ENCODE results near the gene EVC2. TPM values are rescaled to one million over a fixed set of nuclear protein-coding genes. Genes with fewer than 3 reads are reported as not detected.

Gene EVC2
- total RNA-seq, 1 donor from 2014 or later, result 4.5 TPM

DNA sequence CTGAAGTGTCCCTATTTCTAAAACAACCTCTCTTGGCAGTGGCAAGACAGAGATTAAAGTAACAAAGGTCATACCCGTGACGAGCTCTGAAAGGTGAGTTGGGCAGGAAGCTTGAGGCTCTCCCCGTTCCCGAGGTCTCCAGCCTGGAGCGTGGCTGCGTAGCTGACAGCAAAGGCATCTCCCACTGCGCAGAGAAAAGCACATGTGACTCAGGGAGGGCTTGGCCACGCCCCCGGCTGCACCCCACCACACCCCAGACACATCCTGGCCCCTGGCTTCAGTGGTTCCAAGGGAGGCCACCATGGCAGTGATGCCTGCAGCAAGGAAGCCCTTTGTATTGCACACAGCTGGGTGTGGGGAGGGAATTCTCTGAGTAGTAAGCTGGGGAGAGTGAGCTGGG is 23.1 kb downstream of the EVC2 start:
- Mint-ChIP-seq H3K27me3 (no peaks in the 10 kb centered on the region), H3K36me3 (peaks cover 30% of the 10 kb centered on the region), H3K9me3 (no peaks in the 10 kb centered on the region), H3K4me3 (no peak overlapping the region), H3K27ac (no peak overlapping the region), H3K4me1 (ENCODE audit: unreplicated experiment) (peaks cover 7% of the 10 kb centered on the region)
- TF ChIP-seq CTCF (conservative IDR thresholded peaks at IDR 0.05), result no peak
- DNase-seq (ENCODE audit: extremely low spot score, unreplicated experiment), result no peak

GRCh38 chr4:5683566-5683965 is 24.8 kb downstream of the EVC2 start:
- Mint-ChIP-seq H3K27ac (no peak overlapping the region), H3K4me1 (ENCODE audit: unreplicated experiment) (peaks cover 7% of the 10 kb centered on the region), H3K9me3 (no peaks in the 10 kb centered on the region), H3K4me3 (no peak overlapping the region), H3K27me3 (no peaks in the 10 kb centered on the region), H3K36me3 (peaks cover 26% of the 10 kb centered on the region)
- no peak for DNase-seq (ENCODE audit: extremely low spot score, unreplicated experiment)
- no peak for TF ChIP-seq CTCF (conservative IDR thresholded peaks at IDR 0.05)

GRCh38 chr4:5678977-5679376 is 29.4 kb downstream of the EVC2 start:
- H3K27me3 Mint-ChIP-seq, result no peaks in the 10 kb centered on the region
- TF ChIP-seq CTCF (conservative IDR thresholded peaks at IDR 0.05), result no peak
- DNase-seq (ENCODE audit: extremely low spot score, unreplicated experiment), result no peak
- no peak overlapping the region for H3K27ac Mint-ChIP-seq
- peaks cover 10% of the 10 kb centered on the region for H3K36me3 Mint-ChIP-seq
- H3K4me1 Mint-ChIP-seq (ENCODE audit: unreplicated experiment), result peaks cover 7% of the 10 kb centered on the region
- no peaks in the 10 kb centered on the region for H3K9me3 Mint-ChIP-seq
- H3K4me3 Mint-ChIP-seq, result no peak overlapping the region

DNA sequence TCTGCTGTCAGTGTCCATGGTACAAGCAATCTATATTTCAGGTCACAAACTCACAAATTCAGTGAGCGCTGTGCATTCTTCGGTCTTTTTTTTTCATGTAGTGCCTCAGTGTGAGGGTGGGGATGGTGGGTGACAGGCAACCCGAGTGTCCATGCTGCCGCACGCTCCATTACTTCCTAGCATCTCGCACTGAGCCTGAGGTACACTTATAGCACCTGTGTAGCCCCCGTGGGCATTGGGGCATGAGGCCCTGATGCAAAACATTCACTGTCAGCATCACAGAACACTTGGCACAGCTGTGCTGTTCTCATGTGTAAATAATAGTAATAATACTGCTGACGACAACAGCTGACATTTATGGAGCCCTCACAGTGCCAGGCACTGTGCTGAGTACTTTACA is 31.6 kb downstream of the EVC2 start:
- no peak for TF ChIP-seq CTCF (conservative IDR thresholded peaks at IDR 0.05)
- H3K27me3 Mint-ChIP-seq, result no peaks in the 10 kb centered on the region
- peaks cover 3% of the 10 kb centered on the region for H3K36me3 Mint-ChIP-seq
- DNase-seq (ENCODE audit: extremely low spot score, unreplicated experiment), result no peak
- H3K27ac Mint-ChIP-seq, result no peak overlapping the region
- H3K4me3 Mint-ChIP-seq, result no peak overlapping the region
- H3K9me3 Mint-ChIP-seq, result no peaks in the 10 kb centered on the region
- no peaks in the 10 kb centered on the region for H3K4me1 Mint-ChIP-seq (ENCODE audit: unreplicated experiment)

DNA sequence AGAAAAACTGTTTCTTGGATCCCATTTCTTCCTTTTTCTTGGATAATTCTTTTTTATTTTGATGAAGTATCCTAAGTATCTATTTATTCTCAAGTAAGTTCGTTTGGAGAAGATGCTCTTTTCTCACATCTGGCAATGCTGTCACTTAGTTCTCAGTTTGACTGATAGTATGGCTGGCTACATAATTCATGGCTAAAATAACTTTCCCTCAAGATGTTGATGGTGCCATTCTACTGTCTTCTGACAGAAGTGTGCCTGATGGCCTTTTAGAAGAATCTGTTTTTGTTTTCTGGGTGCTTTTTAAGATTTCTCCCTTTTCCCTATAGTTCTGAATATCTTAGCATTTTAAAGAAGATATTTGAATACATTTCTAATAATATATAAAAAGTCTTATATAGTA is 41.6 kb downstream of the EVC2 start:
- Mint-ChIP-seq H3K4me1 (ENCODE audit: unreplicated experiment) (no peaks in the 10 kb centered on the region), H3K27ac (no peak overlapping the region), H3K36me3 (peaks cover 19% of the 10 kb centered on the region), H3K4me3 (no peak overlapping the region), H3K27me3 (no peaks in the 10 kb centered on the region), H3K9me3 (peaks cover 9% of the 10 kb centered on the region)
- TF ChIP-seq CTCF (conservative IDR thresholded peaks at IDR 0.05), result no peak
- no peak for DNase-seq (ENCODE audit: extremely low spot score, unreplicated experiment)

DNA sequence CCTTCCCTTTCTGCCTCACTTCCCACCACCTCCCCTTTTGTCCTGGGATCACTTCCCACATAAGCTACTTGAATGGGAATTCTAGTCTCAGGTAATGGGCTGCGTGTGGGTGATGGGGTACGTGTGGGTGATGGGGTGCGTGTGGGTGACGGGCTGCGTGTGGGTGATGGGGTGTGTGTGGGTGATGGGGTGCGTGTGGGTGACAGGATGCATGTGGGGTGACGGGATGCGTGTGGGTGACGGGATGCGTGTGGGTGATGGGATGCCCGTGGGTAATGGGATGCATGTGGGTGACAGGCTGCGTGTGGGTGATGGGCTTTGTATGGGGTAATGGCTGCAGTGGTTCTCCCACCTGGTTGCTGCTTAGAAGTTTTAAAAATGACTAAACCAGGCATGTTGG is 43.6 kb downstream of the EVC2 start:
- Mint-ChIP-seq H3K4me3 (no peak overlapping the region), H3K27ac (no peak overlapping the region), H3K27me3 (no peaks in the 10 kb centered on the region), H3K4me1 (ENCODE audit: unreplicated experiment) (no peaks in the 10 kb centered on the region), H3K9me3 (peaks cover 10% of the 10 kb centered on the region), H3K36me3 (peaks cover 26% of the 10 kb centered on the region)
- DNase-seq (ENCODE audit: extremely low spot score, unreplicated experiment), result no peak
- TF ChIP-seq CTCF (conservative IDR thresholded peaks at IDR 0.05), result no peak
